Fibroblast of skin of back (primary cell): ENCODE measurements around the gene DHX35.
"Not testable (repeated sequence)": the region's sequence is repeated elsewhere in the genome, so short reads cannot be mapped to it uniquely, and the experiment has no call there.

ENCODE experiments used
- DNase-seq: peaks from one replicate; pipeline ENCODE4 v3.0.0-alpha.2; 2013

The DHX35 gene

DNA sequence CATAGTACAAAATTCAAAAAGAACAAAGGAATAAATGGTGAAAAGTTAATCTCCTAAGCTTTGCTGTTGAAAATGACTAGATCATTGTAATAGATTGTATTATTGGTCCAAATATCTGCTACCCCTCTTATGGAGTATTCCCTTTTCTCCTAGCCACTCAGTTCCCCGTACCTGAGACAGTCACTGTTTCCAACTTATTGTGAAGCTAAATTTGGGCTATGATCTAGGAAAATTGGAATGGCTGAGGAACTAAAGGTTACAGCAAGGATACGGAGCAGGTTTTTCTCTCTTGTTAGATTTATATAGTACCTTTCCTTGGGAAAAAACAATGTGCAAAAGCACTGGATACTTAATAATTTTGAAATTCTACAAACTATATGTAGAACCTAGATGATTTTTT lies 17.3 kb downstream of the DHX35 start:
- DNase-seq, result no peak

DNA sequence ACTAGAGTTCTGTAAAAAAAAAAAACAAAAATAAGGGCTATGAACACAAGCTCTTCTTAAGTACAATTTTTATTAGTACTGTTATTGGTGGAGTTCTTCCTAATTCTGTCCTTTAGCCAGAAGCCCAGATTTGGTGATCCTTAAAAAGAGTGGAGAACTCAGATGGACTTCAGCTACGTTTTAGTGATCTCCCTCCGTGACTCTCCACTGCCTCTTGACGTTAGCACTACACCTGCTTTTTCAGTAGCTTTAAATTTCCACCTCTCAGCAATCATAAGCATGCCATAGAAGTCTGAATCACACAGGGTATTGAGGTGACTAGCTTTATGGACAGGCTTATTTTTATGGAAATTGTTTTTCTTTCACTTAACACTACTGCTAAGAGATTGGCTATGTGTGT lies 17.7 kb downstream of the DHX35 start:
- DNase-seq, result no peak

DNA sequence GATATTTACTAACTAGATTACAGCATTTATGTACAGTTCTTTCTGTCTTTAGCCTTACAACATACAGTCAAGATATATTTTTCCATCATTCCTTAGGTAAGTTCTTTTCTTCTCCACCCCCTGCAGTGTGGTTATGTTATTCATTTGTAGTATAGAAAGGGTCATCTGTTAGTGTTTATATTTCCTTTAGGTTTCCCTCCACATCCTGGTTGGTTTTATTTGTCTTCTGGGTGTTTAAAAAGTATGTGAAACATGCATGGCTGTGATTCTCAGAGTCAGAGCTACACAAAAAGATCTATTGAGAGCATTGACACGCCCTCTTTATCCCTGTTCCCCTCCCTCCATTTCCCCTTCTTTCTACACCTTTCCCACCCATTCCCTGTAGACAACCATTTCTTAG lies 20.1 kb downstream of the DHX35 start:
- peak; percentile 51 for DNase-seq

DNA sequence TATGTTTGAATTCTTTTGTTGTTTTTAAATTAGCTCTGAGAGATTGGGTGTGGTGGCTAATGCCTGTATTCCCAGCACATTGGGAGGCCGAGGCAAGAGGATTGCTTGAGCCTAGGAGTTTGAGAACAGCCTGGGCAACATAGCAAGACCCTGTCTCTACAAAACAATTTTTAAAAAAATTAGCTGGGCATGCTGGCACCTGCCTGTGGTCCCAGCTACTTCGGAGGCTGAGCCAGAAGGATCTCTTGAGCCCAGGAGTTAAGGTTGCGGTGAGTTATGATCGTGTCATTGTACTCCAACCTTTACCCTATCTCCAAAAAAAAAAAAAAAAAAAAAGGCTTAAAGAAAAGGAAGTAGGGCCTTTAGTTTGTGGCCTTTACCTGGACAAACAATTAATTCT lies 22.9 kb downstream of the DHX35 start:
- no peak for DNase-seq

DNA sequence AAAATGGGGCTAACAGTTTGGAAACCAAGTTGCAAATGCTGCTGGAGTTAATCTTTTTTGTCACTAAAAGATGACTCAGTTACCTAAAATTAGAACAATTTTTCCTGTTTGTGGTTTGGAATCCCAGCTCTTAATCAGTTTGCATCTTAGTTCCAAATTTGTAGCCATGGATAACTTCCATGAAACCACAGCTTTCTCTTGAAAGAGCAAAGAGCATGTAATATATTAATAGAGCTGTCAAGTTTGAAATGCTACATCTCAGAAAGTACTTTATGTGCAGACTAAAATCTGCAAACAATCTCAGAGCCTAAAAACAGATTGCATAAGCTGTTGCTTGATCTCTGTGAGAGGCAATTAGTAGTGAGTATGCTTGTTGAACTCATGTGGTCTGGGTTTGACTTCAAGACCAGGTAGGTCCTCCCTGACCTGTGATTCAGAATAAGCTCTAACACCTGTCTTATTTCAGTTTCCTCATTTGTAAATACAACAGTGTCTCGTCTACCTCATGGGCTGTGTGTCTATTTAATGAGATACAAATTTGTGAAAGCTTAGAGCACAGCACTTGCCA lies 23.5 kb downstream of the DHX35 start:
- peak; percentile 77 for DNase-seq

DNA sequence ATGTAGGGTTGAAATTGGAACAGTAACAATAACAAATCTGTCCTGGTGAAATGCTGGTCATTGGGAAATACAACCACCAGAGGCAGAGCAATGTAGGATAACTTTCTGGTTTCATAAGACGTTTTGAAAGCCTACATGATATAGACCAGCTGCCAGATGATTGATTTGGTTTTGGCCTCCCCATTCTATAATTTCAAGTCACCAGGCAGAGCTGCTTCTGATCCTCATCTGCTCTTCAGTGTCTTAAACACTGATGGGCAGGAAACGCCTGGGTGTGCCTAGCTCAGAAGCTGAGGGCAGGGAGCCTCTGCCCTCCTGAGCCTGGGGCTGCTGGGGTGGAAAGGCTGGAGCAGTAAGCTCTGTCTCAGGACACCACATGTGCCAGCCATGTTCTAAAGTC lies 24.5 kb downstream of the DHX35 start:
- no peak for DNase-seq

DNA sequence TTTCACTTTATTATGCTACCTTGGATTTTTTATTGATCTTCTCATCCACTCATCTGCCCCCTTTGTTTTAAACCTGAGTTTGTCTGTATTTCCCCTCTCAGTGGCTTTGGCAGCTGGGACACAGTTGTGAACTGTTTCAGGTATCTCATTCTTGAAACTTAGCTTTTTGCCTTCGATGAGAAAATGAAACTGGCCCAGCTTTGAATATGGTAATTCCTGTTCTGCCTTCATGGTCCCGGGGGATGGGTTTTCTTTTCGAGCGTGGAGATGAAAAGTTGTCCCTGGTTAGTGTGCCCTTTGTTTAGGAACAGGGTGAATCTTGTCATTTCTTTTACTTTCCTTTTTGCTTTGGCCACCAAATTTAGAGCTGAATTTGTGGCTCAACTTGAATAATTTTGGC lies 25.6 kb downstream of the DHX35 start:
- no peak for DNase-seq

DNA sequence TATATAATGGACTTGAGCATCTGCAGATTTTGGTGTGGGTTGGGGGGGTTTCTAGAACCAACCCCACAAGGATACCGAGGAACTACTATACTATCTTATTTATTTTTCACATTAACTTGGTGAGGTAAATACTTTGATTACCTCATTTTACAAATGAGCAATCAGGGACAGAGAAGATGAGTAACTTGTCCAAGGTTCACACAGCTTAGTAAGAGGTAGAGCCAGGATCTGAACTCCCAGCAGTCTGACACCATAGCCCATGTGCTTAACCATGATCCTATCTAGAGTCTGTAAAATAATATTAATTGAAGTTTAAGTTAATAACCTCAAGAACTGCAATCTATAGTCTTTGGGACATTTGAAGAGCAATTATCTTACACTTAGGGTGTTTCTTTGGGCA lies 28.6 kb downstream of the DHX35 start:
- DNase-seq, result no peak

DNA sequence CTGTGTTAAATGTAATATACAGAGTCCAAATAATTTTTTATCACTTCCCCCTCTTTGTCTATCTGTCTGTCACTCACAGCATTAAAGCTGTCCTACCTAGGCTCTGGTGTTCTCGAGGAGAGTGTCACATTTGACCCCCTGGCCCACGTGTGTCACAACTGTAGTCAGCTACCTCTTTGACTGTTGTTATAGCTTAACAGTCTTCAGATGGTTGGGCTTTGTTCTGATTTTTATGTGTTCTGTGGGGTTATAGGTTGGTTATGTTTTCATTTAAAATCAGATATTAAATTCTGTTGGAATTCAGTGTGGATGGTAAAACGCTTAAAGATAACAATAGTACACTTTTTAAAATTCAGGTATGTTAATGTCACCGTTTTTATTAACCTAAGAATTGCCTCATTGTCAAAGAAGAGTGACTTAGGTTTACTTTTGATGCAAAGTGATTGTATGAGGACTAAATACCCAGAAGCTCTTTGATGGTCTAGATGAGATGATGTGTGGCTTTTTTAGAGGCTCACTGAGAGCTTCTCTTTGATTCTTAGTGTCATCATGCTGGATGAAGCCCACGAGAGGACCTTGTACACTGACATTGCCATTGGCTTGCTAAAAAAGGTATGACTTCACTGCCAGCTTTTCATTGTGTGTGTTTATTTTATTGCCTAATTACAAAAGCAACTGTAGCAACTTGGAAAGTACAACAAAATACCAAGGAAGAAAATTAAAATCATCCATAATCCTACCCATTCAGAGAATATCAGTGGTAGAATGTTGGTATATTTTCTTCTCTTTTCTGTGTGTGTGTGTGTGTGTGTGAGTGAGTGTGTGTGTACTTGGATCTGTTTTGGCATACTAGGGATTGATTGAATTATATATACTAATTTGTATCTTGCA lies 29.9 kb downstream of the DHX35 start:
- DNase-seq, result no peak

DNA sequence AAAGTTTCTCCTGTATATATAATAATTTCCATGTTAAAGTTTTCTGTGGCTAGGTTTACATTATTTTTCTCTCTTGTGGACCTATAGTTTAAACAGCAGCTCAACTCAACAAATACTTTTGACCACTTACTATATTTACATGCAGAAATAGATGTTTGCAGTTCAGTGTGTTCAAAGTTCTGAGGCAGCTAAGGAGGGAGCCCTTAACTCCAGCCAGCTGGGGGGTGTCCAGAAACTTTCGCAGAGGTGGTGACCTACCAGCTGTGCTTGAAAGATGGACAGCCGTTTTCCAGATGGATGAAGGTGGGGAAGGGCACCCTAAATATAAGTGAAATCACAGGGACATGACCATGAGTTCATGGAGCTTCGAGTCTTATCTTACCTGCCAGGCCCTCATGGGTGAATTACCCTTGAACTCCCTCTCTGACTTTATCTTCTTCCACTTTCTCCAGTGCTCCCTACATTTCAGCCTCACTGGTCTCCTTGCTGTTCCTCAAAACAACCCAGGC lies 33.4 kb downstream of the DHX35 start:
- DNase-seq, result no peak

DNA sequence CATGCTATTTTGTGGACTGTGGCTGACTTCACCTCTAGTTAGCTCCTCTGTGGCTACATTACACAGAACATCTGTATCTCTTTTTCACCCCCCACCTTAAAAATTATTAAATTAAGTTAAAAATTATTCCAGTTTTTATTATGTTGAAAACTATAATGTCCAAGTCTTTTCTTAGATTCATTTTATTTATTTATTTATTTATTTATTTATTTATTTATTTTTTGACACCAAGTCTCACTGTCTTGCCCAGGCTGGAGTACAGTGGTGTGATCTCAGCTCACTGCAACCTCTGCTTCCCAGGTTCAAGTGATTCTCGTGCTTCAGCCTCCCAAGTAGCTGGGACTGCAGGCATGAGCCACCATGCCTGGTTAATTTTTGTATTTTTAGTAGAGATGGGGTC lies 34.7 kb downstream of the DHX35 start:
- not testable (repeated sequence) for DNase-seq

DNA sequence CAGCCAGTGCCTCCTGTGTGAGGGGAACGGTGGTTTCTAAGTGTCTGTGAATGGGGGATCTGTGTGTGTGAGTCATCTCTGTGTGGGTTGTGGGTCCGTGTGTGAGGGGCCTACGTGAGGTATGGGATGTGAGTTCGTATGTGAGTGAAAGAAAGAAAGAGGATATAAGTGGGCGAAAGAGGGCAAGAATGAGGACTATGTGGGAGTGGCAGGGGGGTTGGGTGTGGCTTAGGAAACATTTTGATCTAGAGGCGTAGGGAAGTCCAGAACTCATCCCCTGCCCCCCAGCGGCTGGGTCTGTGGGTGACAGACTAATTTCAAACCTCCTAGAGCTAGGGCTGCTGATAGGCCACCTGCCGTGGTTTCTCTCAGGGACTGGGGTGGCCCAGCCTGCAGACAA lies 35.5 kb downstream of the DHX35 start:
- no peak for DNase-seq

DNA sequence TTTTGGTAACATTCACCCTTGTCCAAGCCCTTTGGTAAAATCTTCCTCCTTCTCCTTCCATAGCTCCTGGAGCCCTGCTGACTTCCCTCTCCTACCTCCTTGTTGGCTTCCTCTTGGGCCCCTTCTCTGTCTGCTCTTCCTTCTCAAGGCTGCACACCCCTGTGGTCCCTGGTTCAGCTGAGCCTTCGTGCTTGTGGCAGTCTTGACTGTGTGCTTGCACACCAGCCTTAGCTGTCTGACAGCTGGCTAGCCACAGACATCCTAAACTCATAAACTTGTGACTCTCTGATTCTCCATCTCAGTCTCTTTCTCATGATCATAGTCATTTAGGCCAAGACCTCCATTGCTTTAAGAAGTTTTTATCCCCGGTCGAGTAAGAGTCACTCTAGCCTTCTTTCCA lies 37.1 kb downstream of the DHX35 start:
- no peak for DNase-seq

DNA sequence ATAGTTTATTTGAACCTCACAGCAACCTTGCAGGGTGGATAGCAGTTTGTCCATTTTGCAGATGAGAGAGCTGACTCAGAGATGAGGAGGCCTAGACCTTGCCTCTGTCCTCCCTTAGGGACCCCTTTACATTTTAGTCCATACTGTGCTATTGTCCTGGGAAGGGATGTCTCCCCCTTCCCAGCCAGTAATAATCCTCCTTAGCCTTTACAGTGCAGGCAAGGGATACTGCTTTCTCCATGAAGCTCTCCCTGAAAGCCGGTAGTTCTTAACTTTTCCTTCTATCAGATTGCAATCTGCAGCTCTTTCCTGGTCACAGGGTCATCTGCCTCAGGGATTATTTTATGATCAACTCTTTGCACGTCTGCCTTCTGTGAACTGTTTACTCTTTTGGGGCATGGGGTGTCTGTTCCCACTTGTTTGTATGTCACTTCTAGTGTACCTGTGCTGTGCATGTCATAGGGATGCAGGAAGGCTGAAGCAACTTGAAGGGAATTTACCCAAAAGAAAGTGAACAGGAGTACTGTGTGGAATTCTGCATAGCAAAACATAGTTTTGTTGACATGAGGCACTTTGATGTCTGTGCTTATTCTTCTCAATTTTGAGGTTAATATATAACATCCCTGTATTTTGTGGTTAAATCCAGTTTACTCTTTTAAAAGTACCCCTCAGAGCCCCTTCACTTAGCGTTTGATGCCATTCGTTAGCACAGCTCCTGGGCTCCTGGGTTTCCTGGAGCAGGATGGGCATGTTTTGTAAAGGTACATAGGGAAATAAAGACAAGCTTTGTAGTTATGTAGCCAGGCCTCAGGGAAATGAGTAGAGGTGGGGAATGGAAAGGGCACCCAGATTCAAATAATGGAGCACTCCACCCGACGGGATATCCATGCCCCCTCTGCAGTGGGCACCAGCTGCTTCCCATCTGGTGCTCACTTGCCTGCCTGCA lies 38.1 kb downstream of the DHX35 start:
- no peak for DNase-seq

DNA sequence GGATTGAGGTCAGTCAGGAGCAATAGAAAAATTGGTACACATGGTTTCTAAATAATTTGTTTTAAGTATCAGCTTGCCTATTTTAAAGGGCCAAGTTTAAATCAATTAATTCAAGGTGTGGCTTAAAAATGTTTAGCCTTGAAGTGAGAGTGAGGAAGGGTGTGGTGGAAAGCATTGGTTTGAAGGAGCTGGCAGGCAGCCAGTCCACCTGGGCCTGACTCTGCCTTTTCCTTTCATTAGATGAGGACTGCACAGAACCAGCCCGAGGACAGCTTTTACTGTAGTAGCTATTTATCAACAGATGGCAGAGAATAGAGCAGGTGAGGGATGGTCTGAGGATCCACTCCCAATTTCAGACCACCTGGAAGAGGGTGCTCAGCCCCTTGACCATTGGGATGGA lies 42.4 kb downstream of the DHX35 start:
- DNase-seq, result no peak

DNA sequence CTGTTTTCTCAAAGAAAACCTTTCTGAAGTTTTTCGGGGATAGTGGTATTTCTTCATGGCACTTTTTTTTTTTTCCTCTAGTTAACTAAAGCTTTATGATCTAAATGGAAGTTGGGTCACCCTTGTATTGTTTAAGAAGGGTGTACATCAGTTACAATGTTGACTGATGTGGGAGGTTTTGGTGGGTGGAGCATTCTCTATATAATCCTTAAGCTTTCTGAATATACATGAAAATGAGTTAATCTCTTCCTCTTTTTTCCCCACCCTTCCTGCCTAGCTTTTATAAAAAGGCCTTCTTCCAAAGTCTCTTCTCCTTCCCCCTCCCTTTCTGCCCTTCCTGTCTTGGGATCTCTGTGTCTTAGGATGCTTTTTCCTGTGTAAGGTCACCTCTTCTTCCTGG lies 47.2 kb downstream of the DHX35 start:
- no peak for DNase-seq

DNA sequence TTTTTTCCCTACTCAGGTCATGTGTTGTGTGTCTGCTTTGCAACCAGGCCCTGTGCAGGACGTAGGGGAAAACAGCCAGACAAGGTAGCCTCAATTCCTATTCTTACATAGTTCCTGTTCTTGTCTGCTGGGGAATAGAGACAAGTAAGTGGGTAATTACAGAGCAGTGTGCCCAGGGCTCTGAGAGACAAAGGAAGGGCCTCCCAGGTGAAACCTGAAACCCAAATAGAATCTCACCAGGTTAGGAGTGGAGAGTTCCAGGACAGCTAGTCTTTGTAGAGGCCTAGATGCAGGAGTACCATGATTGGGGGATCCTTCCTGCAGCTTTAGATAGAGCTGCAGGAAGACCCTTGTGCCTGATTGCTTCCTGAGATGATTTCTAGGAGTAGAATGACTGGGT lies 48.4 kb downstream of the DHX35 start:
- no peak for DNase-seq

DNA sequence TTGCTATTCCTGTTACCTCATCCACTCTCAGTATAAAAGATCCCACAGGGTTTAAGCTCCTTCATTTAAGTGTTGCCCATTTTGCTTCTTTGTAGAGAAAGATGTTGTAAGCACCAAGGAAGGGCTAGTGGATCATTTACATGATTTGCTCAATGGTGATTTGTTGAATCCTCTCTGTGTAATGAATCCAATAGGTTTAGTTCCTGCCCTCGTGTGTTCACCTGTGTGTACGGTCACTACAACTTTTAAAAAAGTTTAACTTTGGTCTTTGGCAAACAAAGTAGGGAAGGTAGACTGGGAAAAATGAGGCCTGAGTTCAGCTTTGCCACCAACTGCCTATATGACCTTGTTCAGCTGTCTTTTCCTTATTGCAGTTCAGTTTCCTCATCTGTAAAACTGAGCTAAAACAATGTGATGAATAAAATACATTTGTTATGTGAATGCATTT lies 51.5 kb downstream of the DHX35 start:
- no peak for DNase-seq

DNA sequence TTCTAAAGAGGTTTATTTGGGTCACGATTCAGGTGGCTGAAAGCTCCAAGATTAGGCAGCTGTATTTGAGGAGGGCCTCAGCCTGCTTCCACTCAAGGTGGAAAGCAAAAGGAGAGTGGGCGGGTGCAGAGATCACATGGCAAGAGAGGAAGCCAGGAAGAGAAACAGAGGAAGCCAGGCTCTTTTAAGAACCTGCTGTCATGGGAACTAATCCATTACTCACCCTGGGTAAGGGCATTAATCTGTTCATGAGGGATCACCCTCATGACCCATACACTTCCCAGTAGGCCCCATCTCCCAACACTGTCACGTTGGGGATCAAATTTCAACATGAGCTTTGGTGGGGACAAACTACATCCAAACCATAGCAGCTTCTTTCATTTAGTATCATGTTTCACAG lies 53.9 kb downstream of the DHX35 start:
- DNase-seq, result no peak

DNA sequence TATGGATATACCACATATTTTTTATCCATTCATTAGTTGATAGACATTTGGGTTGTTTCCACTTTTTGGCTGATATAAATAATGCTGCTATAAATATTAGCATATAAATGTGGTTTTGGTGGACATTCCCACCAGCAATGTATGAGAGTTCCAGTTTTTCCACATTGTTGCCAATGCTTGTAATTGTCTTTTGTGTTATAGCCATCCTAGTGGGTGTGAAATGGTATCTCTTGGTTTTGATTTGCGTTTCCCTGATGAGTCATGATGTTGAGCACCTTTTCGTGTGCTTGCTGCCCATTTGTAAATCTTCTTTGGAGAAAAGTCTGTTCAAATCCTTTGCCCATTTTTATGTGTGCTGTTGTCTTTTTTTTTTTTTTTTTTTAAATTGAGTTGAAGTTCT lies 54.4 kb downstream of the DHX35 start:
- no peak for DNase-seq

DNA sequence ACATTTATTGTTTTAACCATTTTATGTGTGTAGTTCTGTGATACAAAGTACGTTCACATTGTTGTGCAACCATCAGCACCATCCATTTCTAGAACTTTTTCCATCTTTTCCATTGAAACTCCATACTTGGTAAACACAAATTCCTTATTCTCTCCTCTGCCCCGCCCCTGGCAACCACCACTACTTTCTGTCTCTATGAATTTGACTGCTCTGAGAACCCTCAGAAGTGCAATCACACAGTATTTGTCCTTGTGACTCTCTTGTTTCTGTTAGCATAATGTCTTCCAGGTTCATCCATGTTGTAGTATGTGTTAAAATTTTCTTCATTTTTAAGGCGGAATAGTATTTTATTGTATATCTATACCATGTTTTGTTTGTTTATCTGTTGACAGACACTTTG lies 56.9 kb downstream of the DHX35 start:
- DNase-seq, result no peak

DNA sequence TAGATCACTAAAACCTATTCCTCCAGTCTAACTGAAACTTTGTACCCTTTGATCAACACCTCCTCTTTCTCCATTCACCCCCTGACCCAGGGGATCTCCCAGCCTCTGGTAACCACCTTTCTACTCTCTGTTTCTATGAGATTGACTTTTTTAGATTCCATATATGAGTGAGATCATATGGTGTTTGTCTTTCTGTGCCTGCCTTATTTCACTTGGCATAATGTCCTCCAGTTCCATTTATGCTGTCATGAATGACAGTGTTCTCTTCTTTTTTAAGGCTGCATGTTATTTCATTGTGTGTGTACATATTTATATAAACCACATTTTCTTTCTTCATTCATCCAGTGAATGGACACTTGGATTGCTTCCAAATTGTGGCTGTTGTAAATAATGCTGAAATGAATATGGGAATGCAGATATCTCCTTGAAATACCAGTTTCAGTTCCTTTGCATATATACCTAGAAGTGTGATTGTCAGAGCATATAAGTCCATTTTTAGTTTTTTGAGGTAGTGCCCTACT lies 57.7 kb downstream of the DHX35 start:
- no peak for DNase-seq

DNA sequence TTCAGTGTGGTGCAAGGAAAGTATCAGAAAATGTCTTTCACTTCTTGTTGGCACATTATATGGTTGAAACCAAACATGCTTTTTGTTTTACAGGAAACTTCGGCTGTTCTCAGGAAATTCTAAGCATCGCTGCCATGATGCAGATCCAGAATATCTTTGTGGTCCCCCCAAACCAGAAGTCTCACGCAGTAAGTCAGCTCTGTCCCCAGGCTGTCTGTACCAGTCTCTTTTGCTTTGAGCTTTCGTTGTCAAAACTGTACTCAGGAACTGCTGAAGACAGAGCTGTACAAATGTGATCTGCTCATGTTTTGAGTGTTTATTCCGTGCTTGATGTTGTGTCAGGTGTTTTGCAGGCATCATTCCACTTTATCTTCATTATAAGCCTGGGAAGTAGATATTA lies 59.6 kb downstream of the DHX35 start:
- no peak for DNase-seq
